Ecto neural progenitor cell (in vitro differentiated cells): ENCODE data around the gene ATP6V1G1.

ENCODE experiments used
- DNase-seq: peaks from one replicate; pipeline ENCODE4 v3.0.0-alpha.2; 2018; ENCODE audit warnings: low spot score

ATP6V1G1 gene

GRCh38 chr9:114612272-114612923, 24.8 kb downstream of the ATP6V1G1 start:
- no peak for DNase-seq

- no peak for DNase-seq
Observed at GRCh38 chr9:114613087-114613486, 25.5 kb downstream of the ATP6V1G1 start.

- DNase-seq: no peak
Observed at GRCh38 chr9:114613919-114614318, 26.4 kb downstream of the ATP6V1G1 start.

- no peak for DNase-seq
Observed at GRCh38 chr9:114614373-114614772, 26.8 kb downstream of the ATP6V1G1 start.

GRCh38 chr9:114616684-114617520, 29.3 kb downstream of the ATP6V1G1 start:
- DNase-seq: no peak

GRCh38 chr9:114619191-114619761, 31.7 kb downstream of the ATP6V1G1 start:
- DNase-seq: no peak

GRCh38 chr9:114621561-114621960, 34.0 kb downstream of the ATP6V1G1 start:
- DNase-seq: no peak

GRCh38 chr9:114621975-114622609, 34.5 kb downstream of the ATP6V1G1 start:
- no peak for DNase-seq

GRCh38 chr9:114624677-114625076, 37.1 kb downstream of the ATP6V1G1 start:
- DNase-seq: no peak

- no peak for DNase-seq
Observed at GRCh38 chr9:114626415-114627020, 38.9 kb downstream of the ATP6V1G1 start.

GRCh38 chr9:114627553-114627952, 40.0 kb downstream of the ATP6V1G1 start:
- DNase-seq: no peak

GRCh38 chr9:114629563-114630090, 42.1 kb downstream of the ATP6V1G1 start:
- DNase-seq: no peak

- DNase-seq: no peak
Observed at GRCh38 chr9:114631166-114631565, 43.6 kb downstream of the ATP6V1G1 start.

GRCh38 chr9:114633438-114634089, 46.0 kb downstream of the ATP6V1G1 start:
- DNase-seq: no peak

GRCh38 chr9:114634387-114634786, 46.8 kb downstream of the ATP6V1G1 start:
- DNase-seq: no peak

- no peak for DNase-seq
Observed at GRCh38 chr9:114638404-114638803, 50.8 kb downstream of the ATP6V1G1 start.

- no peak for DNase-seq
Observed at GRCh38 chr9:114641967-114642366, 54.4 kb downstream of the ATP6V1G1 start.

GRCh38 chr9:114643001-114643400, 55.4 kb downstream of the ATP6V1G1 start:
- no peak for DNase-seq

- DNase-seq: no peak
Observed at GRCh38 chr9:114643896-114644295, 56.3 kb downstream of the ATP6V1G1 start.
